OCI-LY3 (cell line): Measurements from ENCODE around the gene CELF1.

Experiments used
- EZH2phosphoT487 ChIP-seq: fragments of 200-600 bp; shearing (Covaris generic); IDR thresholded peaks from 2 replicates; pipeline ENCODE4 v1.6.1; 2018; ENCODE audit warnings: antibody characterized with exemption, mixed run types, low read depth
- TF ChIP-seq, protein P1 (sequence below): fragments of 200-600, 300-600 bp; sonication (generic); IDR thresholded peaks from 2 replicates; pipeline ENCODE4 v1.5.1; 2014; ENCODE audit warnings: antibody characterized with exemption, low read length, low read depth

- no peak for TF ChIP-seq EZH2phosphoT487
- TF ChIP-seq, protein P1, sequence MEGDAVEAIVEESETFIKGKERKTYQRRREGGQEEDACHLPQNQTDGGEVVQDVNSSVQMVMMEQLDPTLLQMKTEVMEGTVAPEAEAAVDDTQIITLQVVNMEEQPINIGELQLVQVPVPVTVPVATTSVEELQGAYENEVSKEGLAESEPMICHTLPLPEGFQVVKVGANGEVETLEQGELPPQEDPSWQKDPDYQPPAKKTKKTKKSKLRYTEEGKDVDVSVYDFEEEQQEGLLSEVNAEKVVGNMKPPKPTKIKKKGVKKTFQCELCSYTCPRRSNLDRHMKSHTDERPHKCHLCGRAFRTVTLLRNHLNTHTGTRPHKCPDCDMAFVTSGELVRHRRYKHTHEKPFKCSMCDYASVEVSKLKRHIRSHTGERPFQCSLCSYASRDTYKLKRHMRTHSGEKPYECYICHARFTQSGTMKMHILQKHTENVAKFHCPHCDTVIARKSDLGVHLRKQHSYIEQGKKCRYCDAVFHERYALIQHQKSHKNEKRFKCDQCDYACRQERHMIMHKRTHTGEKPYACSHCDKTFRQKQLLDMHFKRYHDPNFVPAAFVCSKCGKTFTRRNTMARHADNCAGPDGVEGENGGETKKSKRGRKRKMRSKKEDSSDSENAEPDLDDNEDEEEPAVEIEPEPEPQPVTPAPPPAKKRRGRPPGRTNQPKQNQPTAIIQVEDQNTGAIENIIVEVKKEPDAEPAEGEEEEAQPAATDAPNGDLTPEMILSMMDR: no peak
Observed at GRCh38 chr11:47565340-47566148, 12.6 kb upstream of the CELF1 start, which contains the start of gene PTPMT1.
